Testis (tissue), 2 donors: ENCODE results near the gene ARHGAP26.

ENCODE experiments used
- CTCF ChIP-seq, 3 experiments: fragments of 450-650 bp in 2 of 3; fragments of 200-600 bp in 1 of 3; sonication (generic) in 1 of 3; IDR thresholded peaks; one replicate each; pipeline ENCODE4 v1.5.1; 2016 to 2019; ENCODE audit warnings: antibody characterized with exemption in 3 of 3, mild to moderate bottlenecking in 2 of 3, moderate library complexity in 1 of 3
- POLR2A ChIP-seq: fragments of 450-650 bp; IDR thresholded peaks from one replicate; pipeline ENCODE4 v1.6.1; 2017; ENCODE audit warnings: antibody characterized with exemption, mild to moderate bottlenecking, moderate library complexity

- TF ChIP-seq CTCF (IDR thresholded peaks at IDR 0.05) = no peak
- no peak for TF ChIP-seq POLR2A
Observed at GRCh38 chr5:143147902-143148301, 377.7 kb downstream of the ARHGAP26 start.
